MM.1S (cell line): ENCODE measurements around the gene PTRH1.

Experiments
- DNase-seq: peaks from one replicate; pipeline ENCODE4 v3.0.0-alpha.2; 2015
- H2AFZ ChIP-seq: fragments of 300-600 bp; sonication (generic); 2 replicates; pipeline ENCODE4 v1.6.0; 2016; ENCODE audit warnings: antibody characterized with exemption, low read length
- H3F3A ChIP-seq: fragments of 300-600 bp; sonication (generic); 2 replicates; pipeline ENCODE4 v1.6.1; 2016; ENCODE audit warnings: mild to moderate bottlenecking, antibody characterized with exemption, low read length, moderate library complexity, mixed read lengths; ENCODE audit not compliant: insufficient read depth
- H3K27ac ChIP-seq: fragments of 300-600 bp; sonication (generic); 2 replicates; pipeline ENCODE4 v1.5.1; 2016; ENCODE audit warnings: mild to moderate bottlenecking, low read length
- H3K27me3 ChIP-seq: fragments of 300-600 bp; sonication (generic); replicated peaks from 2 replicates; pipeline ENCODE4 v1.6.0; 2016; ENCODE audit warnings: low read length; ENCODE audit not compliant: insufficient read depth
- H3K36me3 ChIP-seq: fragments of 300-600 bp; sonication (generic); replicated peaks from 2 replicates; pipeline ENCODE4 v1.6.1; 2016; ENCODE audit warnings: mild to moderate bottlenecking, low read length, mixed read lengths; ENCODE audit not compliant: insufficient read depth
- H3K4me1 ChIP-seq: fragments of 300-600 bp; sonication (generic); 2 replicates; pipeline ENCODE4 v1.6.1; 2016; ENCODE audit warnings: low read length, mixed read lengths
- H3K4me2 ChIP-seq: fragments of 300-600 bp; sonication (generic); 2 replicates; pipeline ENCODE4 v1.6.0; 2016; ENCODE audit warnings: low read depth, low read length
- H3K4me3 ChIP-seq: fragments of 300-600 bp; sonication (generic); 2 replicates; pipeline ENCODE4 v1.5.1; 2016; ENCODE audit warnings: low read length, mixed read lengths
- H3K79me2 ChIP-seq: fragments of 300-600 bp; sonication (generic); 2 replicates; pipeline ENCODE4 v1.6.1; 2016; ENCODE audit warnings: mixed run types, low read length, mixed read lengths
- H3K9ac ChIP-seq: fragments of 300-600 bp; sonication (generic); 2 replicates; pipeline ENCODE4 v1.6.1; 2016; ENCODE audit warnings: low read length, mixed read lengths
- H3K9me2 ChIP-seq: fragments of 300-600 bp; sonication (generic); replicated peaks from 2 replicates; pipeline ENCODE4 v1.6.1; 2016; ENCODE audit warnings: mild to moderate bottlenecking, low read length, mixed read lengths; ENCODE audit not compliant: insufficient read depth
- H3K9me3 ChIP-seq: fragments of 300-600 bp; sonication (generic); replicated peaks from 2 replicates; pipeline ENCODE4 v1.6.1; 2016; ENCODE audit warnings: mild to moderate bottlenecking, low read length, mixed read lengths; ENCODE audit not compliant: insufficient read depth
- H4K20me1 ChIP-seq: fragments of 300-600 bp; sonication (generic); 2 replicates; pipeline ENCODE4 v1.6.1; 2016; ENCODE audit warnings: mild to moderate bottlenecking, low read length, moderate library complexity, mixed read lengths; ENCODE audit not compliant: insufficient read depth
- EZH2 ChIP-seq: fragments of 300-600 bp; sonication (generic); optimal IDR thresholded peaks from 2 replicates; pipeline ENCODE3; 2017; ENCODE audit warnings: low read depth, mild to moderate bottlenecking, antibody characterized with exemption, low read length, mixed read lengths
- EZH2phosphoT487 ChIP-seq: fragments of 300-600 bp; sonication (generic); IDR thresholded peaks from 2 replicates; pipeline ENCODE4 v1.6.1; 2018; ENCODE audit warnings: antibody characterized with exemption, low read length
- TF ChIP-seq, protein P1 (sequence below): fragments of 300-600 bp; sonication (generic); IDR thresholded peaks from 2 replicates; pipeline ENCODE4 v1.5.1; 2016; ENCODE audit warnings: antibody characterized with exemption, low read length, mixed read lengths

Gene PTRH1

DNA sequence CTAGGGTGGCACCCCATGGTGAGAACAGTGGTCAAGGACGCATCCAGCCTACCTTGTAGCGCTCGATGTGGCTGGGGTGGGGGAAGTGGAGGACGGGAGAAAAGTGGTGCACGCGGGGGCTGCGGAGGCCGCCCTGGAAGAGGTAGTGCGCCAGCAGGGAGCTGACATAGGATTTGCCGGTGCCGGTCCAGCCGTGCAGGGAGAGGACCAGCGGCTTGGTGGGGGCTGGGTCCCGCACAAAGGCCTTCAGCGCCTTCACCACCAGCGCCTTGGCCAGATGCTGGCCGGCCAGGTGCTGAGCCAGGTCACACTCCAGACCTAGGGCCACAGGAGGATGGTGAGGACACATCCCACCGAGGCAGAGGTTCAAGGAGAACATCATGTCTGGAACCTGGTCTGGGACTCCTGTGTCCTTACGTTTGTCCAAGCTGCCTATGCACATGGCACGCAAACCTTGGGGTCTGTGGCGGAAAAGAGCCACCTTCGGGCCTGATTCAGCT, 18.8 kb upstream of the PTRH1 start:
- Histone ChIP-seq H3K9ac (peak overlapping the region; percentile 82), H3K79me2 (peaks cover 11% of the 10 kb centered on the region; the same call in 1 of the 2 replicates), H3K9me3 (no peaks in the 10 kb centered on the region), H3K27ac (peak overlapping the region; percentile 85; the same call in 1 of the 2 replicates), H2AFZ (peak overlapping the region; percentile 40; the same call in 1 of the 2 replicates), H4K20me1 (no peaks in the 10 kb centered on the region), H3K36me3 (no peaks in the 10 kb centered on the region), H3K4me3 (peak overlapping the region; percentile 58), H3K27me3 (no peaks in the 10 kb centered on the region), H3K9me2 (no peaks in the 10 kb centered on the region), H3K4me1 (peaks cover 24% of the 10 kb centered on the region), H3K4me2 (peak overlapping the region; percentile 94), H3F3A (peaks cover 23% of the 10 kb centered on the region)
- no peak for DNase-seq
- TF ChIP-seq EZH2 (no peak), EZH2phosphoT487 (no peak)
- TF ChIP-seq, protein P1, sequence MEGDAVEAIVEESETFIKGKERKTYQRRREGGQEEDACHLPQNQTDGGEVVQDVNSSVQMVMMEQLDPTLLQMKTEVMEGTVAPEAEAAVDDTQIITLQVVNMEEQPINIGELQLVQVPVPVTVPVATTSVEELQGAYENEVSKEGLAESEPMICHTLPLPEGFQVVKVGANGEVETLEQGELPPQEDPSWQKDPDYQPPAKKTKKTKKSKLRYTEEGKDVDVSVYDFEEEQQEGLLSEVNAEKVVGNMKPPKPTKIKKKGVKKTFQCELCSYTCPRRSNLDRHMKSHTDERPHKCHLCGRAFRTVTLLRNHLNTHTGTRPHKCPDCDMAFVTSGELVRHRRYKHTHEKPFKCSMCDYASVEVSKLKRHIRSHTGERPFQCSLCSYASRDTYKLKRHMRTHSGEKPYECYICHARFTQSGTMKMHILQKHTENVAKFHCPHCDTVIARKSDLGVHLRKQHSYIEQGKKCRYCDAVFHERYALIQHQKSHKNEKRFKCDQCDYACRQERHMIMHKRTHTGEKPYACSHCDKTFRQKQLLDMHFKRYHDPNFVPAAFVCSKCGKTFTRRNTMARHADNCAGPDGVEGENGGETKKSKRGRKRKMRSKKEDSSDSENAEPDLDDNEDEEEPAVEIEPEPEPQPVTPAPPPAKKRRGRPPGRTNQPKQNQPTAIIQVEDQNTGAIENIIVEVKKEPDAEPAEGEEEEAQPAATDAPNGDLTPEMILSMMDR = no peak

DNA sequence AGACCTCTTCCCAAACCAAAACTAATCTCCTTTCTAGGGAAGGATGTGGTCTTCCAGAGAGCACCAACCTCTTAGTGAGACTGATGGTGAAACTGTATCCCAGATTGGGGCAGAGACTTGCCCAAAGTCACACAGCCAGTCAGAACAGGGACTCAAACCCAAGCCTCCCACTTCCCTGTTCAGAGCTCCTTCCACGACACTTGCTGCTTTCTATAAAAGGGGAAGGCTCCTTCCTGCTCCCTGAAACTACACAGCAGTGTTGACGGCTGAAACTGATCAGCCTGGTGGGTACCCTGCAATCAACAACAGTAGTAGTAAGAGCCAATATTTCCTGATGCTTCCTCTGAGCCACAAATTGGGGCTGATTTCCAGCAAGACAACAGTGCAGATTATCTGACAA, 18.2 kb upstream of the PTRH1 start:
- Histone ChIP-seq H3K79me2 (peaks cover 11% of the 10 kb centered on the region; the same call in 1 of the 2 replicates), H3K36me3 (no peaks in the 10 kb centered on the region), H3K4me1 (peaks cover 24% of the 10 kb centered on the region), H3K9me3 (no peaks in the 10 kb centered on the region), H2AFZ (no peak overlapping the region), H3F3A (peaks cover 23% of the 10 kb centered on the region), H3K9ac (no peak overlapping the region; the same call in 1 of the 2 replicates), H3K27ac (no peak overlapping the region), H3K9me2 (no peaks in the 10 kb centered on the region), H4K20me1 (no peaks in the 10 kb centered on the region), H3K4me2 (peak overlapping the region; percentile 94; the same call in 1 of the 2 replicates), H3K4me3 (no peak overlapping the region), H3K27me3 (no peaks in the 10 kb centered on the region)
- no peak for DNase-seq
- TF ChIP-seq, protein P1 = no peak
- TF ChIP-seq EZH2phosphoT487 (no peak), EZH2 (no peak)

DNA sequence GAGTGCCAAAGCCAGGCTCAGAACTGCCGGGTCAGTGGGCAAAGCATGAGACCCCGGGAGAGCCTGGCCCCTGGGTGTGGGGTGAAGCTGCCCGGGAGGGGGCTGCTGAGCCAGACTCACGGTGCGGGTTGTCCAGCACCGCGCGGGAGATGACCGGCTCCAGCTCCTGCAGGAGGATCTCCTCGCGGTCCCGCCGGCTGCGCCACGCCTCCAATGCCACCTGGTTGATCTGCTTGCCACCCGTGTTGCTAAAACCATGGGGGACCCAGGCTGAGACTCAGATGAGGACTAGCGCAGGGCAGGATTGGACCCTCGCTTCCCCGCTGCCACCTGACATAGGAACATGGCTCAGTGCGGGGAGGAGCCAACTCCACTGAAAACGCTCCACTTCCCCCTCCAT, 17.0 kb upstream of the PTRH1 start:
- Histone ChIP-seq H3K4me2 (no peak overlapping the region), H3K79me2 (peaks cover 11% of the 10 kb centered on the region; the same call in 1 of the 2 replicates), H3K9me2 (no peaks in the 10 kb centered on the region), H4K20me1 (no peaks in the 10 kb centered on the region), H3K4me3 (no peak overlapping the region), H3K9ac (no peak overlapping the region), H3K9me3 (no peaks in the 10 kb centered on the region), H3K36me3 (no peaks in the 10 kb centered on the region), H3K27me3 (no peaks in the 10 kb centered on the region), H3K27ac (no peak overlapping the region), H3F3A (peaks cover 15% of the 10 kb centered on the region), H3K4me1 (peaks cover 24% of the 10 kb centered on the region), H2AFZ (no peak overlapping the region)
- TF ChIP-seq, protein P1 = no peak
- no peak for TF ChIP-seq EZH2
- TF ChIP-seq EZH2phosphoT487 = no peak
- DNase-seq = no peak
